ENCODE measurements around the gene PLA2G6. TPM values are rescaled to one million over a fixed set of nuclear protein-coding genes. Genes with fewer than 3 reads are reported as not detected.

PLA2G6 gene
- total RNA-seq, 4 donors from 2014 or later, result 29.2 to 129 (median 44.1) TPM

DNA sequence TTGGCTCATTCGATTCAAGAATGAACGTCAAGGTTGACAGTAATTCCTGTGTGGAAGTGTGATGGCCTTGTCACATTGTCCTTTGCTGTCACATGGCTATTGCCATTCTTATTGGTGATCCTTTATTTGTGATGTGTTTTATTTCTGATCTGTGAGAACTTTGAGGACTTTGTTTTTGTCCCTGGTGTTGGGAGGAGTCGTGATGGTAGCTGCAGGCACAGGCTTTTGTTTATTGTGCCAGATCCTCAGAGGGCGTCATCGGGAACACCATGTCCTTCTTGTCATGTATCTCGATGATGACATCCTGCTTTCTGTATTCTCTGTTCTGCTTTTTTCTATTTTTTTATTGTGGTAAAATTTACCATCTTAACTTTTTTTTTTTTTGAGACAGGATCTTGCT, 118.8 kb downstream of the PLA2G6 start:
- TF ChIP-seq, protein P1, sequence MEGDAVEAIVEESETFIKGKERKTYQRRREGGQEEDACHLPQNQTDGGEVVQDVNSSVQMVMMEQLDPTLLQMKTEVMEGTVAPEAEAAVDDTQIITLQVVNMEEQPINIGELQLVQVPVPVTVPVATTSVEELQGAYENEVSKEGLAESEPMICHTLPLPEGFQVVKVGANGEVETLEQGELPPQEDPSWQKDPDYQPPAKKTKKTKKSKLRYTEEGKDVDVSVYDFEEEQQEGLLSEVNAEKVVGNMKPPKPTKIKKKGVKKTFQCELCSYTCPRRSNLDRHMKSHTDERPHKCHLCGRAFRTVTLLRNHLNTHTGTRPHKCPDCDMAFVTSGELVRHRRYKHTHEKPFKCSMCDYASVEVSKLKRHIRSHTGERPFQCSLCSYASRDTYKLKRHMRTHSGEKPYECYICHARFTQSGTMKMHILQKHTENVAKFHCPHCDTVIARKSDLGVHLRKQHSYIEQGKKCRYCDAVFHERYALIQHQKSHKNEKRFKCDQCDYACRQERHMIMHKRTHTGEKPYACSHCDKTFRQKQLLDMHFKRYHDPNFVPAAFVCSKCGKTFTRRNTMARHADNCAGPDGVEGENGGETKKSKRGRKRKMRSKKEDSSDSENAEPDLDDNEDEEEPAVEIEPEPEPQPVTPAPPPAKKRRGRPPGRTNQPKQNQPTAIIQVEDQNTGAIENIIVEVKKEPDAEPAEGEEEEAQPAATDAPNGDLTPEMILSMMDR (IDR thresholded peaks at IDR 0.05; ENCODE audit: low read depth), result no peak

Small RNA genes lying within 50 kb of the gene (small RNA-seq; reads per million reads assigned to genes)
- not detected for gene RN7SL704P

Other genes with a start within 250 kb of the PLA2G6 start
- gene C22orf23, start 228.2 kb downstream of the PLA2G6 start, total RNA-seq, result 1 to 10 TPM in 2 of 4 donors, under 1 TPM in 1, not detected in 1; 0.68 to 2.1 (median 1.3) TPM
- 10 to 100 TPM; 49.3 to 93.9 (median 67.8) TPM for gene POLR2F, start 228.1 kb downstream of the PLA2G6 start, total RNA-seq
- under 1 TPM in 1 of 4 donors, not detected in 3; 0.19 TPM for gene SOX10, start 197.3 kb downstream of the PLA2G6 start, total RNA-seq
- 10 to 100 TPM; 12.9 to 42.1 (median 33.3) TPM for gene PICK1, start 124.4 kb downstream of the PLA2G6 start, total RNA-seq
- under 1 TPM in 2 of 4 donors, not detected in 2; 0.17 to 0.66 TPM for gene SLC16A8, start 97.6 kb downstream of the PLA2G6 start, total RNA-seq
- gene BAIAP2L2, start 71.1 kb downstream of the PLA2G6 start, total RNA-seq, result 1 to 10 TPM in 2 of 4 donors, under 1 TPM in 2; 0.44 to 2.3 (median 1.2) TPM
- 10 to 100 TPM; 42.2 to 98.7 (median 55.4) TPM for gene MAFF, start 20.2 kb upstream of the PLA2G6 start, total RNA-seq
- gene TMEM184B, start 91.2 kb upstream of the PLA2G6 start, total RNA-seq, result 100 to 1,000 TPM in 1 of 4 donors, 10 to 100 TPM in 3; 23.6 to 105 (median 41.4) TPM
- gene CSNK1E, start 135.6 kb upstream of the PLA2G6 start, total RNA-seq, result 100 to 1,000 TPM in 1 of 4 donors, 10 to 100 TPM in 3; 59.7 to 156 (median 90.5) TPM

All from subcutaneous adipose tissue (tissue), 4 donors.